HG03558 (cell line): ENCODE results near the gene URI1.
"Not testable (repeated sequence)": the region's sequence is repeated elsewhere in the genome, so short reads cannot be mapped to it uniquely, and the experiment has no call there.

ENCODE experiments used
- ATAC-seq: cut with Tn5 transposase; IDR thresholded peaks from one replicate; pipeline ENCODE4 v1.9.1; 2021; ENCODE audit warnings: moderate number of reproducible peaks; ENCODE audit not compliant: unreplicated experiment; ENCODE audit errors: extremely low read depth

The URI1 gene

DNA sequence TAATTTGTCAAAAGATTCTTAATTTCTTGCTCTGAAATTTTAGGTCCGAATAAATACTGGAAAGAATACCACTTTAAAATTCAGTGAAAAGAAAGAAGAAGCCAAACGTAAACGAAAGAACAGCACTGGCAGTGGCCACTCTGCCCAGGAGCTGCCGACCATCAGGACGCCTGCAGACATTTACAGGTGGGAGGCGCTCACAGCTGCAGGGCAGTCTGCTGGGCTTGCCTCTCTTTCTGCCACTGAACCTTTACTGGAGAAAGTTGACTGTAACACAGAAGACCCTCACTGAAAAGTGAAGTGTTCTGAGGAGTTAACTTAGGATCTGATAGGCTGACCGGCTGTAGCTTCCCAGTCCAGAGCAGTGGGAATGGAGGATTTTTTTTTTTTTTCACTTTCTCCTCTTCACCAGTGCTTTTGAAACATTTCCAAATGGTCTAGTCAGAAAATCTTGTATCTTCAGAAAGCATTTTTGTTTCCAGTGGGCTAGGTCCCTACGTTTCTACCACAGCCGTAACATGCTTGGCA, 69.1 kb downstream of the URI1 start:
- no peak for ATAC-seq

- ATAC-seq: no peak
Measured at GRCh38 chr19:30014770-30015169, 72.7 kb downstream of the URI1 start.

DNA sequence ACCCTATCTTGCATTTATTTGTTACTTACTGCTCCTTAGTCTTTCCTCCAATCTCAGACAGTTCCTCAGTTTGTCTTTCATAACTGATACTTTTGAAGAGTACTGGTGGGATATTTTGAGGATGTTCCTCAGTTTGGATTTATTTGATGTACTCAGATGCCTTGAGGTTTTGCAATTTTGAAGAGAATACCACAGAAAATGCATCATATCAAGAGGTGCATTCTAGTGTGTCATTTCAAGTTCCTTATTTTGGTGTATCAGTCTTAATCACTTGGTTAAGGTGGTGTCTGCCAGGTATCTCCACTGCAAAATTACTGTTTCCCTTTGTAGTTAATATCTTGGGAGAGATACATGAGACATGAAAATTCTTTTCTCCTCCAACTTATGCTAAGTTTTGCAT, 75.1 kb downstream of the URI1 start:
- ATAC-seq: no peak

DNA sequence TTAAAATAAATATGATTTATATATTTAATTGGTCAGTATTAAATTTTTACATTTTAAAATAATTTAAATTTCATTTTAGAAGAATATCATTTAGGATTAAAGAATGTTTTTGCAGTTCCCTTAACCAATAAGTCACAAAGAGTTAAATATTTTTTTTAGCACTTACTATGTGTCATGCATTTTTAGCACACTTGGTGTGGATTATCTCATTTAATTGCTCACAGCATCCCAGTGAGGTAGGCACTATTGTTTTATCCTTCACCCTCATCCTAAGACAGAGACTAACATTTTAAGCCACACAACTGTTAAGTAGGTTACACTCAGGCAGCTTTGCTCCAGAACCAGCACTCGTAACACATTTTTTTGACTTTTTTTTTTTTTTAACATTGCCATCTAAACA, 78.2 kb downstream of the URI1 start:
- ATAC-seq: no peak

DNA sequence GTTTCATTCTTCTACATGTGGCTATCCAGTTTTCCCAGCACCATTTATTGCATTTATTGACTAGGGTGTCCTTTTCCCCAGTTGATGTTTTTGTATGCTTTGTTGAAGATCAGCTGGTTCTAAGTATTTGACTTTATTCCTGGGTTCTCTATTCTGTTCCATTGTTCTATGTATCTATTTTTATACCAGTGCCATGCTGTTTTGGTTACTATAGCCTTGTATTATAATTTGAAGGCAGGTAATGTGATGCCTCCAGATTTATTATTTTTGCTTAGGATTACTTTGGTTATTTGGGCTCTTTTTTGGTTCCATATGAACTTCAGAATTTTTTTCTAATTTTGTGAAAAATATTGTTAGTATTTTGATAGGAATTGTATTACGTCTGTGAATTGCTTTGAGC, 80.6 kb downstream of the URI1 start:
- ATAC-seq: no peak

DNA sequence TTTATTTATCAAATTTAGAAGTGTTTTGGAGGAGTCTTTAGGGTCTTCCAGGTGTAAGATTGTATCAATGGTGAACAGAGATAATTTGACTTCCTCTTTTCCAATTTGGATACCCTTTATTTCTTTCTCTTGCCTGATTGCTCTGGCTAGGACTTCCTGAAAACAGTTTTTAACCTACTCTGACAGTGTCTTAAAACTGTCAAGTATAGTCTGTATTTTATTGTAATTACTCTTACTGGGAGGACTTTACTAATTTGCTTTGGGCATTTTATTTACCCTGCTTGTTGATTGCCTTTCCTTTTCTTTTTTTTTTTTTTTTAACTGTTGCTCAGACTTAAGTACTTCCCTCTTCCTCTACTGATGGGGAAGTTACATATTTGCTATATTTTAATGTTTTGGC, 81.3 kb downstream of the URI1 start:
- no peak for ATAC-seq

DNA sequence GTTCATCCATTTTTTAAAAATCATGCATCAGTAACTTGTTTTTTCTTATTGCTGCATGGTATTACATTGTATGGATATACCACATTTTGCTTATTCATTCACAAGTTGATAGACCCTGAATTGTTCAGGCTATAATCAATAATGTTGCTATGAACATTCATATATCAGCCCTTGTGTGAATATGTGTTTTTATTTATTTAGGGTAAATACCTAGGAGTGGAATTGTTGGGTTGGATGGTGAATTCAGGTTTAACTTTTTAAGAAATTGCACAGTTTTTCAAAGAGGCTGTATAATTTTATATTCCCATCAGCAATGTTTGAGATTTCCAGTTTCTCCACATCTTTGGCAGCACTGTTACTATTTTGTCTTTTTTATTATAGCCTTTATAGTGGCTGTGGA, 82.1 kb downstream of the URI1 start:
- ATAC-seq: no peak

- ATAC-seq: no peak
Measured at GRCh38 chr19:30026933-30027332, 84.9 kb downstream of the URI1 start.

- ATAC-seq: no peak
Measured at GRCh38 chr19:30028118-30028991, 86.3 kb downstream of the URI1 start.

DNA sequence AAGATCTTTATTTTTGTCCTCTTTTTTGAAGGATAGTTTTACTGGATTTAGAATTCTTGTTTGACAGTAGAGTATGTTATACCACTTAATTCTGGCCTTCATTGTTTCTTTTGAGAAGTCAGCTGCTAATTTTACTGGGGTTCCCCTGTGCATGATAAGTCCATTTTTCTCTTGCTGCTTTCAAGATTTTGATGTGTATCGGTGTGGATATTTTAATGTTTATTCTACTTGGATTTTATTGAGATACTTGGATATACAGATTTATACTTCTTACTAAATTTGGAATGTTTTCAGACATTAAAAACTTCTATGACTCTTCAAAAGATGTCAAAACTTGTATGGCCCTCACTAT, 86.9 kb downstream of the URI1 start:
- no peak for ATAC-seq

- ATAC-seq: peak; percentile 52
Measured at GRCh38 chr19:30029721-30030510, 87.9 kb downstream of the URI1 start.

DNA sequence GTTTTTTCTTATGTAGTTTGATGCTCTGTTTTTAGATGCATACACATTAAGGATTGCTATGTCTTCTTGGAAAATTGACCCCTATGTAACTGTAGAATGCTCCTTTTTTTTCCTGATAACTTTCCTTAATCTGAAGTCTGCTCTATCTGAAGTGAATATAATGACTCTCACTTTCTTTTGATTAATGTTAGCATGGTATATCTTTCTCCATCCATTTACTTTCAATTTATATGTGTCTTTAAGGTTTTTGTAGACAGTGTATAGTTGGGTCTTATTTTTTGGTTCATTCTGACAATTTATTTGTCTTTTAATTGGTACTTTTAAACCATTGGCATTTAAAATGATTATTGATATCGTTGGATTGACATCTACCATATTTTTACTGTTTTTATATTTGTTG, 92.3 kb downstream of the URI1 start:
- no peak for ATAC-seq

DNA sequence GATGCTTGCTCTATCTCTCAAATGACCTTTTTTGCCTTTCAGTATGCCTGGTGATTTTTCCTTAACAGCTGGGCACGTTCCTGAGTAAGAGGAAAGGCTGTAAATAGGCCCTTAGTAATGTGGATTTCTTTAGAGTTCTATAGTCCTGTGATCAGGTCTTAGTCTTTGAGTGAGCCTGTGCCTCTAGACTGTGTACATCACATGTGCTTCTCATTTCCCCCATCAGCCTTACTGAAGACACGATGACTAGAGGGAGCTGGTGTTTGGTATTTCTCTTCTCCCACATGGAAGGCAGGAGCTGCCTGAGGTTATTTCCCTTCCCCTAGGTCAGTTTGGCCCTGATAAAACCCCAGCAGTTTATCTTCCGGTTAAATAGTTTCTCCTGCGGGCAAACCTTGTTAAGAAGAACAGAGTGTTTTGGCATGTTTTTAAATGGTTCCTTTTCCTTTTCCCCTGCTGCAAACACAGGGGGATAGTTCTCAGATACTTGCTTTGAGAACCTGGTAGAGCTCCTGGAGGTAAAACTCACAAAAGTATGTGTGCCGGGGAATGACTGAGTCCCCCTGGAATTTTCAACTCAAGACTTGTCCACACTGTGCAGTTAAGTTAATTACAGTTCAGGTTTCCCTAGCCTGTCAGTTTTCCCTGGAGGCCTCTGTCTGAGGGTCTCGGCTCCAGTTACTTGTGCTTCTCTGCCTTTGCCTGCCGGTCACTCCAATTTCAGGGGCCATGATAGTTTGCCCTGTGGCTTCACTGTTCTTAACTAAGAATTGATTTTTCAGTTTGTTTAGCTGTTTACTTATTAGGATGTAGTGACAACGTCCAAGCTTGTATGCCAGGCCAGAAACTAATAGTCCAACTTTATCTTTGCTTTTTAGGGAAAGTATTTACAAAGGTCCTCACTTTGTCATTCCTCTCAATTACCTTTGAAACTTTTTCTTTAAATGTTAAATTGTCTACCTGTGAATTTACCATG, 94.4 kb downstream of the URI1 start:
- no peak for ATAC-seq

DNA sequence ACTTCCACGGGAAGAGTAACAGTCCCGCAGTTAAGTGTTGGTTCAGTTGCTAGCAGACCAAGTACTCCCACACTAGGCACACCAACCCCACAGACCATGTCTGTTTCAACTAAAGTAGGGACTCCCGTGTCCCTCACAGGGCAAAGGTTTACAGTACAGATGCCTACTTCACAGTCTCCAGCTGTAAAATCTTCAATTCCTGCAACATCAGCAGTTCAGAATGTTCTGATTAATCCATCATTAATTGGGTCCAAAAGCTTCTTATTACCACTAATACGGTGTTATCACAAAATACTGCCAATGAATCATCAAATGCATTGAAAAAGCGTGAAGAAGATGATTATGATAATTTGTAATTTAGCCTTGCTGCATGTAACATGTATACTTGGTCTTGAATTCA, 95.8 kb downstream of the URI1 start:
- ATAC-seq: no peak

- ATAC-seq: not testable (repeated sequence)
Measured at GRCh38 chr19:30041931-30042330, 99.9 kb downstream of the URI1 start.

DNA sequence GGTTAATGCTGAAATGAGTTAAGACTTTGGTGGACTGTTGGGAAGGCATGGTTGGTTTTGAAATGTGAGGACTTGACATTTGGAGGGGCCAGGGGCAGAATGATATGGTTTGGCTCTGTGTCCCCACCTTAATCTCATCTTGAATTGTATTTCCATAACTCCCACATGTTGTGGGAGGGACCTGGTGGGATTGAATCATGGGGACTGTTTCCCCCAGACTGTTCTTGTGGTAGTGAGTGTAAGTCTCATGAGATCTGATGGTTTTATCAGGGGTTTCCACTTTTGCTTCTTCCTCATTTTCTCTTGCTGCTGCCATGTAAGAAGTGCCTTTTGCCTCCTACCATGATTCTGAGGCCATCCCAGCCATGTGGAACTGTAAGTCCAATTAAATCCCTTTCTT, 101.0 kb downstream of the URI1 start:
- ATAC-seq: not testable (repeated sequence)

DNA sequence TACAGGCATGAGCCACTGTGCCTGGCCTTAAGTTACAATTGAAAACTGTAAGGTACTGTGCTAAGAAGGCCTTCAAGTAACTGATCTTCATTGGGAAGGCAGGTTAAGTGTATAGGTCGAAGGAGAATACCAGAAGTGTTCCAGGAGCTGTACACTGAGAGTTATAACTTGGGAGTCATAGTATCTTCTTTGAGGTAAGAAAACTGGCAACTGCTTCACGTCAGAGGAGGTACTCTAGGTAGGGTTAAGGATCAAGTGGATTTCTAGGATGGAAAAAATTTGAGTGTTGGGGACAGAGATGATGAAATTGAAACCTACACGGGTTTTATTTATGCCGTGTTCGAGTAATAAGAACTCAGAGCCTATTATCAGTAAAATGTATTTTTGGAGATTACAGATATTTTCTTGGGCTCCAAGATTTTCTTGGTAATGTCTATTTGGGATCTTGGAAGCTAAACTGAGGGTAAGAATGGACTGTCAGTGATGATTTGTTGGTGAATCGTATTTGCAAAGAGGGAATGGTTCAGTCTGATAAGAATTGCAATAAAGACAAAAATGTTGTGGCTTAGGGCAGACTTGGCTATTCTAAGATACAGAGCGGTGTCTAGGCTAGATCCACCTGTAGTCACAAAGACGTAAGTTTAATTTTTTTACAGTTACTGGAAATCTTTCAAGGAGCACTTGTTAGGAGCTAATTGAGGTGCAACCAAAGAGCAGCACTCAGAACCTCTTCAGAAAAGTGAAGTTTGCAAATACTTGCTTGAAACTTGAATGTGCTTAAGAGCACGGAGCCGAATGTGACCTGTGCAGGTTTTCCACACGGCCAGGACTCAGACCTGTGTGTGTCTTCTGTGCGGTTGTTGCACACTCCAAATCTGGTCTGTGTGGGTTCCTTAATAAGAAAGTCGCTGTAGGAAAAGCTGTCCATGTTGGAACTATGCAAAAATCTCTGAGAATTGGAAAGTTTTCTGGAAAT, 102.5 kb downstream of the URI1 start:
- no peak for ATAC-seq

DNA sequence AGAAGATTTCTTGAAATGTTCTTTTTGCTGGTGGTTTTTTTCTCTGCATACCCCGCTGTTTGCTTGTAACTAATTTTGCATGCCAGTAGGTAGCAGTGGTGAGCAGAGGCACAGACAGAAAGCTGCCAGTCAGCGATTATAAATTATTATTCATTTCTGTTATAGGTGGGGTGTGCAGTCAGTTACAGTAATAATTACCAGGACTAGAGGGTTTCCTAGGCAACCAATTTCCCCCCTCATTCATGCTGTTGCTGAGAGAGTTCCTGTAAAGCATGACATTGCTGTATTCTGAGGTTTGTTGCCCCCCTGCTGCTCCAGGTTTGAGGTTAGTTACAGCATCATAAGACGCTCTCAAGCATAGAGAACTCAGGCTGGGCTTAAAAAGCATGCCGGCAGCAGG, 104.5 kb downstream of the URI1 start:
- ATAC-seq: no peak

- no peak for ATAC-seq
Measured at GRCh38 chr19:30047432-30047831, 105.4 kb downstream of the URI1 start.
